Measurements from ENCODE around the gene NAT8. TPM values are rescaled to one million over a fixed set of nuclear protein-coding genes. Genes with fewer than 3 reads are reported as not detected.
"Not testable (repeated sequence)": the region's sequence is repeated elsewhere in the genome, so short reads cannot be mapped to it uniquely, and the experiment has no call there.

NAT8 gene
- total RNA-seq, 1 experiment from 2014 or later = not detected

DNA sequence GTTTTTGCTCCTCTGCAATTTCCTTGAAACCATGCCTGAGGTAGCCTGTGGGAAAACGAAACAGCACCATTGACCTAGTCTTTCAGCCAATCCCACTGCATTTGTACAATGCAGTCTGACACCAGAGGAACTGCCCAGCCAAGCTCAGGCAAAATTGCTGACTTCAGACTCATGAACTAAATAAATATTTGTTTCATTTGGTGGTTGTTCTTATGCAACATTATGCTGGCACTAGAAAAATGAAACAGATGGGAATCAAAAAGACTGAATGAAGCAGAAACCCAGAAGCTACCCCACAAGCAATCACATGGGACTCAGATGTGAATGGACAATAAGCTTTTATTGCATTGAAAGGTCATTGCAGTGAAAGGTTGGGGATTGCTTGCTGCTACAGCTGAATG is 1.7 kb downstream of the NAT8 start:
- no peak for DNase-seq (ENCODE audit: extremely low read depth, low read depth)

DNA sequence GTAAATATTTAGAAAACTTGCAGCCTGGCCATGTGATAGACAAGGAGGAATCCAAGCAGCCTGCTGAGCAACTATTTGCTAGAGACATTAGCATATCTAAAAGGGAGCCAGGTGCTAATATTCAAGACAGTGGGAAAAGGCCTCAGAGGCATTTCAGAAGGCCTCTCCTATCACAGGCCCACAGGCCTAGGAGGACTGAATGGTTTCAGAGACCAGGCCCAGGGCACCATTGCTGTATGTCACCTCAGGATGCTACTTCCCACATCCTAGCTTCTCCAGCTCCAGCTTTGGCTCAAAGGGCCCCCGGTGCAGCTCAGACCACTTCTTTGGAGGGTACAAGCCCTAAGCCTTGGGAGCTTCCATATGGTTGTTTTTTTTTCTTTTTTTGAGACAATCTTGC is 3.8 kb downstream of the NAT8 start:
- no peak for DNase-seq (ENCODE audit: extremely low read depth, low read depth)

DNA sequence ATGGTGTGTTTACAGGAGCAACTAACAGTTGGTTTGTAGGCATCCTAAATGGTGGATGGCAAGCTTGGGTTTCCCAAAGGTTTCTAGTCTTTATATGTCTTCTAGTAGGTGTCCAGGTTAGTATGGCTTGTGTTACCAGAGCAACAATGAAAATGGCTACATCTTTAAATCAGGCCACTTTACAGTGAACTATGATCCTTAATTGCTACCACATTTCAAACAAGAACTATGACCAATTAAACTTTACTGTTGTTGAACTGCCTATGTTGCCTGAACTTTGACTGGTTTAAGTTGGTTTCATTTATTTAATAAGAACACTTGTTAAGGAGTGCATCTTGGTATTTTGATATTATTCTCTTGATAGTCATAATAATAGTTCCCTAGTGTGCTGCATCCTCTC is 5.2 kb downstream of the NAT8 start:
- not testable (repeated sequence) for DNase-seq (ENCODE audit: extremely low read depth, low read depth)

DNA sequence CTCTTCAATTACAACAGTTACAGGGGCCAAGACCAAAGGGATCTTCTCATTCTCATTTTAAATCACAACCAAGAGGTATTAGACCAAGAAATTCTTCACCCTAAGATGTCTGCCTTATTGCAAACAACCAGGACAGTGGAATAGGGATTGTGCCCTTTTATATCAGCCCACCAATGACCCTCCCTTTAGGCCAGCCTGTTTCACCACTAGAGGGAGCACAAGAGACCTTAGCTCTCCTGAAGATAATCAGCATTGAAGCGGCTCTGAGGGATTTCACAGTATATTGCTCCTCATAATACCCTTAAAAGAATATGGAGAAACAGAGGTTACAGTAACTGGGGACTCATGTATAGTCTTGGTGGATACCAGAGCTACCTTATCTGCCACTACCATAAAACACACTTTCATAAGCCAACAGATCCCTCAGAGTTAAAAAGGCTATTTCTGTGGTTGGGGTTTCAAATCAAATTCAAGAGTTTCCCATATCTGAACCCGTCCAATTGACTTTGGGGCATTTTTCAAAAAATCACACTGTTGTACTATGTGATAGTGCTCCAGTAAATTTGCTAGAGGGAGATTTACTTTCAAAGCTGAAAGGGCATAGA is 11.5 kb downstream of the NAT8 start:
- DNase-seq (ENCODE audit: extremely low read depth, low read depth) = not testable (repeated sequence)

DNA sequence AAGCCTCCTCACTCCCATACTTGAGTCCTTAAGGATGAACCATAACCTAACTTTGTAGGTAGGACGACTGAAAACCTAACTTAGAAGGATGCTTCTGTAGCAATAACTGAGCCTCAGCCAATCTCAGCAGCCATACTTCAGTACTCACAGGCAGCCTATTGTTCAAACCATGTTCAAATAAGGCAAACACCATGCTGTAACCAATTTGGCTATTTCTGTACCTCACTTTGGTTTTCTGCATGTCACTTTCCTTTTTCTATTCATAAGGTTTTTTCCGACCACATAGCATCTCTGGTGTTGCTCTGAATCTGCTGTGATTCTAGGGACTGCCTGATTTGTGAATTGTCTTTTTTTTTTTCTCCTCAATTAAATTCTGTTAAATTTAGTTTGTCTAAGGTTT is 13.7 kb downstream of the NAT8 start:
- DNase-seq (ENCODE audit: extremely low read depth, low read depth) = not testable (repeated sequence)

DNA sequence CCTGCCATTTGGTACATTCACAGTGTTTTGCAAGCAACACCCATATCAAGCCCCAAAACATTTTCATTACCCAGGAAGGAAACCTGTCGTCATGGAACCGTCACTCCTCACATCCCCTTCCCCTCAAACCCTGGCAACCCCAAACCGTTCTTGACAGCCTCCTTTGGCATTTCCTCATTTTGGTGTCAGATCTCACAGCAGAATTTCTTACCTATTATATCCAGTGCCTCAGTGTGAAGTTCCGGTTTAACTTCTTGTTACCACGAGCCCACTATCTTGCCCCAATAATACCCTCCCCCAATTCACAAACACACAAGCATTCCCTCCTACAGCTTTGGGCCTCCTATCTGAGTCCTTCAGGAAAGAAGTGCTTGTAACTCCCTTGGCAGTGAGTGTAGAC is 16.0 kb downstream of the NAT8 start:
- DNase-seq (ENCODE audit: extremely low read depth, low read depth) = not testable (repeated sequence)

DNA sequence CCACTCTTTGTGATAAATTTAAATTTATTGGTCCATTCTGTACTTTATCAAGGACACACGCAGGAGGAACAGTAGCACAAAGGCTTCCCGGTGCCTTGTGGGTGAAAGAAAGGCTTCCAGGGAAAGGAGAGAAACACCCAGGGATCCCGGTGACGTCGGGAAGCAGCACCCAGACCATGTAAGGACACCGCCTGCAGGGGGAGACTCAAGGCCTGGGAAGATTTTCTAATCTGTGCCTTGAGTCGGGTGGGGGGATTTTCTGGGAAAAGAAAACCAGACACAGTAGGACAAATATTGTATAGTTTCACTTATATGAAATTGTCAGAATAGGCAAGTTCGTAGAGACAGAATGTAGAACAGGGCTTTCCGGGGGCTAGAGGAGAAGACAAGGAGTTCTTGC is 17.6 kb downstream of the NAT8 start:
- DNase-seq (ENCODE audit: extremely low read depth, low read depth) = not testable (repeated sequence)

DNA sequence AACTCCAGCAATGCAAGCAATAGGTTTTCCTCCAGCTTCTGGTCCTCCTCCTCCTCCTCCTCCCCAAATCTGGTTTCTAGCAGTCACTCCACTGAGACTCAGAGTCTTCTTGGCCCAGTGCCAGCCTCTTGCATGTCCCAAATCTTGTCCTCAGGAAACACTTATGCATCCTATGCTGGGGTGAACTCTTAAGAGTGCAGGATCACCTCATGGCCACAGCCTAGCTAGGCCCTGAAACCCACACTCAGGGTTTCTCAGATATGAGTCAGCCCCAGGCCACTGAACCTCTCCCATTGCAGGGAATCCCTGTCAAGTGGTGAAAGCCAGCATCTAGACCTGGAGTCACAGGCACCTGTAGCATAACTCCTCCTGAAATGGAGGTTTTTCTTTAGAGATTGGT is 18.2 kb downstream of the NAT8 start:
- not testable (repeated sequence) for DNase-seq (ENCODE audit: extremely low read depth, low read depth)

DNA sequence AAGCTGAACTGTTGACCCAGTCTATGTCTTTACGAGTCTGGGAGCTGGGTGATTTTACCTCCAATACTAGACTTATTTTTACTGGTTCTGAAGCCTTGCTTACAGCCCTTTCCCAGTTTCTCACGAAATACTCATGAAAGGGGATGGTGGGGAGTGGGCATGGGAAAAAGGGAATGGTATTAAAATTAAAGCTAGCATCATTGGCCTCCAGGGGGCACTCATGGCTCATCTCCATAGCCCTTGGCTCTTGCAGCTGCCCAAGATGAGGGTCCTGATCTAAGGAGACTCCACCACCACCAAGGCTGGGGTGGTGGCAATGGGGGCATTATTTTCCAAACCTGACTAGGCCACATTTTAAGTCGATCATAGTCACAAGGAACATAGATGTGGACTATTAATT is 22.3 kb downstream of the NAT8 start:
- not testable (repeated sequence) for DNase-seq (ENCODE audit: extremely low read depth, low read depth)

DNA sequence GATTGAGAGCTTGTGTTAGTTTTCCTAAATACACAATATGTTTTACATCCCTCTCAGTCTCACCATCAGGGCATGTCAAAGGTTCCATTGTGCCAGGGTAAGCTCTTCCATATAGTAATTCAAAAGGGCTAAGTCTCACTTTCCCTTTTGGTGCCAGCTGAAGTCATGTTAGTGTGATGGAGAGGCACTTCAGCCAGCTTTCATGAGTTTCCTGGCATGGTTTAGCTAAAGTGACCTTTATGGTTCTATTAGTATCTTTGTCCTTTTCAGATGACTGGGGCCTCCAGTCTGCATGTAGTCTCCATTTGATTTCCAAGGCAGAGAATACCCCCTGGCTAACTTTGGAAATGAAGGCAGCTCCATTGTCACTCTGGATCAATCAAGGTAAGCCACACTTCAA is 27.2 kb downstream of the NAT8 start:
- no peak for DNase-seq (ENCODE audit: extremely low read depth, low read depth)

DNA sequence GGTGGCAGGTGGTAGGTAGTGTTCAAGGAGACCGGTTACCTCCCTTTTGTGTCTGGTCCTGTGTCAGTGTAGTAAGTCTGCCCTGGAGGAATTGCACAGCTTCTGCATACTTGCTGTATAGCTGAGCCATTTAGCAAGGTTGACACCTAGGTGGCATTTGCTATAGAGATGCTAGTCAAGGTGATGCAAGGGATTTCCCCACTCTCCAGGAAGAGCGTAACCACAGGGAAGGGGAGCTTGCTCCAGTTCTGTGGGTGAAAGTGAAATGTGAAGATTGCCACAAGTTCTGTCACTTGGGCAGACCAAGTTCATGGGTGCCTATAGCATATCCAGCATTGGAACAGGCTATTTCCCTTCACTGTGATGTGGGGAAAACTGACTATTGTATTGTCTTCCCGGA is 28.1 kb downstream of the NAT8 start:
- DNase-seq (ENCODE audit: extremely low read depth, low read depth) = no peak

DNA sequence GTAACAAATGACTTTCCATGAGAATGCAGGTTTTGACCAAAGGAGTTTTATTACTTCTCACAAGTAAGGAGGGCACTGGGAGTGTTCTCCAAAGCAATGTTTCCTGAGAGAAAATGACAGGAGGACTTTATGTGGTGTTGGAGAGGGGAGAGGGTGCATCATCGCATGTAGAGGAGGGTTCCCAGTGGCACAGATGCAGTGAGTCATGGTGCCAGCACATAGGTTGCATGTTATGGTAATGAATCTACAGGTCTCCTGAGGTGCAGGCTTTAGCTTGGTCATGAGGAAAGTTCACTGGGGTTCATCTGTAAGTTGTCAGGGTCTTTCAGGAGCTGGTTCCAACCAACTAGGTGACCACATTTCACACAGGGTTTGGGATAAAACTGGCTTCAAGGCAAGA is 30.4 kb downstream of the NAT8 start:
- DNase-seq (ENCODE audit: extremely low read depth, low read depth) = no peak

DNA sequence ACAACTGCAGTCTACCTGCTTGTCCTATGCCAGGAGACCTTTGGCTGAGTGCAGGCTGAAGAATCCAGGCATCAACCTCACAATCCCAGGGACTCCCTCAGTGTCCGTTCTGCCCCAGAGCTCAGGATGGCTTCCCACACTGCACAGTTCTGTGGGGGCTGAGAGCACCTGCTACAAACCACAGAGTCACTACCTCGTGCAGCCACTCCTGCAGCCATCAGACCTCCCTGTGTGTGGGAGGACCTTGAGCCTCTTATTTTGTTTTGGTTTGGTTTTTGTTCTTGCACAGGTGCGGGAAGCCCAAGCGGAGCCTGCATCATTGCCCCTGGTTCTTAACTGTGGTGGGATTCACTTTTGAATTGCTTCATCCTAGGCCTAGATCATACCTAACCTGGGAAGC is 31.0 kb downstream of the NAT8 start:
- DNase-seq (ENCODE audit: extremely low read depth, low read depth) = no peak

DNA sequence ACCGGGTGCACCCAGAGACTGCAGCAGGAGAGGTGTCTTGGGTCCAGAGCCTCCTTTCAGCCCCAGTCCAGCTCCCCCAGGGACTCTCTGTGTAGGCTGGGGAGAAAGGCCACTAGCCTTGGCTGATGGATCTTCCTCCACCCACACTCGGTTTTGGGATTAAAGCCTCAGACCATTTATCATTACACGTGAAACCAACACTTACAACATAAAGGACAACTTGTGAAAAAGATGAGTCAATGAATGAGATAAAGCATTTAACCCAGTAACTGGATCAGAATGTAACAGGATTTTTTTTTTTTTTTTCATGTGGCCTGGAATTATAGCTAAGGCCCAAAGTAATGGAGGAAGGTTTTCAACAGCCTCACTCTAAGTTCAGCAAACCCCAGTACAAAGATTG is 32.1 kb downstream of the NAT8 start:
- DNase-seq (ENCODE audit: extremely low read depth, low read depth) = no peak

DNA sequence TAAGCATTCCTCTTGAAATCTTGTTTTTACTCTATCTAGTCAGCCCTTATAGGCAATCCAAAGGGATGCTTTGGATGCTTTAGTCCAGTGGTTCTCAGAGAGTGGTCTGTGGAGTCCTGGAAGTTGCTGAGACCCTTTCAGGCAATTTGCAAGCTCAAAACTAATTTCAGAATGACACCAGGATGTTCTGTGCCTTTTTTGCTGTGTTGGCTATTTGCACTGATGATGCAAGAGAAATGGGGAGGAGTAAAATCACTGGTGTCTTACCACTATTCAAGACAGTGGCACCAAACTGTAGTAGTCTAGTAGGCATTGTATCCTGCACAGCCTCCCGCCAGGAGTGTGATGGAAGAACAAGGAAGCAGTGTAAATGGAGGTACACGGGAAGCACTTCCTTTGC is 37.6 kb downstream of the NAT8 start:
- DNase-seq (ENCODE audit: extremely low read depth, low read depth) = not testable (repeated sequence)

DNA sequence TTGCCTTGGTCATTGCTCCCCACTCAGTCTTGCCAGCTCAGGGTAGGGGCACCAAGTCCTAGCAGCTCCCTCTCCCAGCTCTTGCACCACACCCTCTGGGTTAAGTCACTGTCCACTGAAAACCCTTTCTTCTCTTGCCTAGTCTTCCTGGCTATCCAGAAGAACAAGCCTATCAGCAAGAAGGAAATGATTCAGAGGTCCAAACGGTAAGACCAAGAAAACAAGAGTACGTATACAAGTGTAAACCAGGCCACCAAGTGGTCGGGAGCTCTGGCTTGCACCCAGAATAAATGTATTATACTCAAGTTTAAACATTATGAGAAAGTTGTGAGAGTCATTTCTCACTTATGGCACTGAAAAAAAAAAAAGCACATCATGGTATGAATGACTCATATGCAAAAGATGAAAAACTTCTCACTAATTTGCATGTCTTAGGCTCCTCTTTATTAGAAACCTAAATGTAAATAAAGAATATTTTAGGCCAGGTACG is 39.1 kb downstream of the NAT8 start:
- not testable (repeated sequence) for DNase-seq (ENCODE audit: extremely low read depth, low read depth)

DNA sequence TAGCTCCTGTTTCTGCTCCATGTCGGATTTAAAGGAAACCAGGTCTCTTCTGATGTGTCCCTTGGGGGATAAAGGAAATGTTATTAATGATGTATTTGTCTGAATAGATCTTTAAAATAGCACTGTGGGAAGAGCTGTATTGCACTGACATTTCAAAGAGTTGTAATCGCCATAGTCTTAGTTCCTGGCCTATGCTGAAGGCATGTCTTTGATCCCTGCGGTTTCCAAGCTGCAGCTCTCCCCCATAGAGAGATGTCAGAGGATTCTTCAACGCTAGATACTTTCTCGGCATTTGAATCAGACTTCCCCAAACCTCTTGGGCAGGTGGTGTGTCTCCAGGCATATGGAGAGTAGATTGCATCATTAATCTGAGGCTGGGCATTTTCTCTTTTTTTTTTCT is 40.4 kb downstream of the NAT8 start:
- DNase-seq (ENCODE audit: extremely low read depth, low read depth) = no peak

DNA sequence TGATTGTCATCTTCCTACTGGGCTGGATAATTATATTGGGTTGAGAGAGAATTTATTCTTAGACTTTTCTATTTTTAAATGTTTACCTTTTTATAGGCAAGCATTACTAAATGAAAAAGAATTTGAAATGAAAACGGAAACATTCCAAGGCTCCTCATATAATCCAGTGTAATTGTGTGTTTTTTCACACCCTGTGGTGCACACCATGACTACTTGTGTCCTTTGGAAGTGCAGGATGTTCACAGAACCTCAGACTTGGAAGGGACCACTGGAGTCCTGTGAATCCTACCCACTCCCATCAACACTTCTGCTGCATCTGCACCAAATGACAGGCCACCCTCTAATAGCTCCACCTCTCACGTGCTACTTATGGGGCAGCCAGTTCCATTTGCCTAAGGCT is 48.0 kb downstream of the NAT8 start:
- no peak for DNase-seq (ENCODE audit: extremely low read depth, low read depth)

DNA sequence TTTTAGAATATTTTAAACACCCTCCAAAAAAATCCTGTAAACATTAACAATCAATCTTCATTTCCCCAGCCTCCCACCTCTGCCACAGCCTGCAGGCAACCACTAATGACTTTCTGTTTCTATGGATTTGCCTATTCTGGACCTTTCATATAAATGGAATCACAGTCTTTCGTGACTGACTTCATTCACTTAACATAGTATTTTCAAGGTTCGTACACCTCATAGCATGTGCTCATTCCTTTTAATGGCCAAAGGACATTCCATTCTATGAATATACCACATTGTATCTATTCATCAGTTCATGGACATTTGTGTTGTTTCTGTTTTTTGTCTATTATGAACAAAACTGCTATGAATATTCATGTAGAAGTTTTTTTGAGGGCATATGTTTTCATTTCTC is 48.5 kb downstream of the NAT8 start:
- DNase-seq (ENCODE audit: extremely low read depth, low read depth) = no peak

All from NCI-H460 (cell line).